ENCODE results near the gene CREB3L2. TPM values are rescaled to one million over a fixed set of nuclear protein-coding genes. Genes with fewer than 3 reads are reported as not detected.

Gene CREB3L2
- total RNA-seq, 1 donor from 2014 or later: 65.9 TPM

- no peaks in the 10 kb centered on the region for H3K27me3 Mint-ChIP-seq
- no peak for DNase-seq (ENCODE audit: low spot score, unreplicated experiment)
- H3K9me3 Mint-ChIP-seq (ENCODE audit: low read depth): no peaks in the 10 kb centered on the region
- H3K36me3 Mint-ChIP-seq (ENCODE audit: insufficient read depth): no peaks in the 10 kb centered on the region
- H3K27ac Mint-ChIP-seq: no peak overlapping the region
- no peak for TF ChIP-seq CTCF (IDR thresholded peaks at IDR 0.05; ENCODE audit: unreplicated experiment)
- H3K4me3 Mint-ChIP-seq (ENCODE audit: low read depth): no peak overlapping the region
- H3K4me1 Mint-ChIP-seq (ENCODE audit: low read depth): peaks cover 55% of the 10 kb centered on the region
These were observed 13.9 kb downstream of the CREB3L2 start for GRCh38 chr7:137987968-137988367.

- no peak overlapping the region for H3K27ac Mint-ChIP-seq
- H3K4me3 Mint-ChIP-seq (ENCODE audit: low read depth): no peak overlapping the region
- no peak for DNase-seq (ENCODE audit: low spot score, unreplicated experiment)
- no peaks in the 10 kb centered on the region for H3K27me3 Mint-ChIP-seq
- H3K9me3 Mint-ChIP-seq (ENCODE audit: low read depth): peaks cover 2% of the 10 kb centered on the region
- peaks cover 2% of the 10 kb centered on the region for H3K36me3 Mint-ChIP-seq (ENCODE audit: insufficient read depth)
- peaks cover 51% of the 10 kb centered on the region for H3K4me1 Mint-ChIP-seq (ENCODE audit: low read depth)
- TF ChIP-seq CTCF (IDR thresholded peaks at IDR 0.05; ENCODE audit: unreplicated experiment): no peak
These were observed 14.3 kb downstream of the CREB3L2 start for GRCh38 chr7:137987563-137987962.

DNA sequence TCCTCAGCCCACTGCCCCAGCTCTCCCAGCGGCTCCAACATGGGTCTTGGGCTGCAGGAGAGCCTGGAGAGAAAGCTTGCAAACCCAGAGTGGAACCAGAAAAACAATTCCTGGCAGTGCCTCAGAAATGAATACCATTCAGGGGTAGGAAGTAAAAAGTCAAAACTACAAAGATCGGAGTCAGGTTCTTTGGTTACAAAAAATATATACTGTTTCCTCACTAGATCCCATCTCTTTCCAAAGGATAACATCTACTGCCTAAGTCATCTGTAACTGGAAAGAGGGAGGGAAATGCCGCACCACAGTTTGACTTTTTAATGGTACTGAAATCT, 14.9 kb downstream of the CREB3L2 start:
- no peak overlapping the region for H3K4me3 Mint-ChIP-seq (ENCODE audit: low read depth)
- no peaks in the 10 kb centered on the region for H3K27me3 Mint-ChIP-seq
- peaks cover 45% of the 10 kb centered on the region for H3K4me1 Mint-ChIP-seq (ENCODE audit: low read depth)
- peaks cover 4% of the 10 kb centered on the region for H3K9me3 Mint-ChIP-seq (ENCODE audit: low read depth)
- no peak for DNase-seq (ENCODE audit: low spot score, unreplicated experiment)
- no peak for TF ChIP-seq CTCF (IDR thresholded peaks at IDR 0.05; ENCODE audit: unreplicated experiment)
- H3K36me3 Mint-ChIP-seq (ENCODE audit: insufficient read depth): peaks cover 3% of the 10 kb centered on the region
- H3K27ac Mint-ChIP-seq: peak overlapping the region; percentile 77

- no peak for DNase-seq (ENCODE audit: low spot score, unreplicated experiment)
- H3K4me3 Mint-ChIP-seq (ENCODE audit: low read depth): no peak overlapping the region
- H3K4me1 Mint-ChIP-seq (ENCODE audit: low read depth): peaks cover 44% of the 10 kb centered on the region
- peaks cover 3% of the 10 kb centered on the region for H3K36me3 Mint-ChIP-seq (ENCODE audit: insufficient read depth)
- no peak for TF ChIP-seq CTCF (IDR thresholded peaks at IDR 0.05; ENCODE audit: unreplicated experiment)
- peak overlapping the region; percentile 77 for H3K27ac Mint-ChIP-seq
- H3K9me3 Mint-ChIP-seq (ENCODE audit: low read depth): peaks cover 4% of the 10 kb centered on the region
- H3K27me3 Mint-ChIP-seq: no peaks in the 10 kb centered on the region
These were observed 15.5 kb downstream of the CREB3L2 start for GRCh38 chr7:137986252-137987017.

- peak overlapping the region; percentile 42 for H3K27ac Mint-ChIP-seq
These were observed 16.0 kb downstream of the CREB3L2 start for GRCh38 chr7:137985897-137986251.

More at GRCh38 chr7:137985897-137986251, 16.0 kb downstream of the CREB3L2 start:
- no peak for TF ChIP-seq CTCF (IDR thresholded peaks at IDR 0.05; ENCODE audit: unreplicated experiment)
- Mint-ChIP-seq H3K4me1 (ENCODE audit: low read depth) (peaks cover 48% of the 10 kb centered on the region), H3K4me3 (ENCODE audit: low read depth) (no peak overlapping the region), H3K27me3 (no peaks in the 10 kb centered on the region), H3K36me3 (ENCODE audit: insufficient read depth) (peaks cover 3% of the 10 kb centered on the region), H3K9me3 (ENCODE audit: low read depth) (peaks cover 4% of the 10 kb centered on the region)
- DNase-seq (ENCODE audit: low spot score, unreplicated experiment): no peak
